Mononuclear cell (primary cell): ENCODE measurements around the gene MNAT1. TPM values are rescaled to one million over a fixed set of nuclear protein-coding genes. Genes with fewer than 3 reads are reported as not detected.
A peak's percentile ranks its signal among the peaks of the same experiment; 100 is the strongest.

ENCODE experiments used
- H3K27me3 ChIP-seq: 2 replicates; pipeline ENCODE4 v1.6.0; 2011; ENCODE audit warnings: low read length, control low read depth; ENCODE audit not compliant: insufficient read depth
- H3K4me1 ChIP-seq: 2 replicates; pipeline ENCODE4 v1.5.1; 2011; ENCODE audit warnings: mild to moderate bottlenecking, low read length, control low read depth; ENCODE audit not compliant: insufficient read depth
- H3K4me3 ChIP-seq: 2 replicates; pipeline ENCODE4 v1.5.1; 2011; ENCODE audit warnings: mild to moderate bottlenecking, low read length, moderate library complexity
- H3K9me3 ChIP-seq: 2 replicates; pipeline ENCODE4 v1.5.1; 2011; ENCODE audit warnings: low read depth, mild to moderate bottlenecking, control low read depth, low read length
- total RNA-seq: library from RNA; depleted of rRNA; stranded (reverse); fragments of >200 nt; gene quantifications from one replicate; pipeline ENCODE4 v1.2.3, GENCODE V29; 2012

The MNAT1 gene
- total RNA-seq, result 23.2 TPM

DNA sequence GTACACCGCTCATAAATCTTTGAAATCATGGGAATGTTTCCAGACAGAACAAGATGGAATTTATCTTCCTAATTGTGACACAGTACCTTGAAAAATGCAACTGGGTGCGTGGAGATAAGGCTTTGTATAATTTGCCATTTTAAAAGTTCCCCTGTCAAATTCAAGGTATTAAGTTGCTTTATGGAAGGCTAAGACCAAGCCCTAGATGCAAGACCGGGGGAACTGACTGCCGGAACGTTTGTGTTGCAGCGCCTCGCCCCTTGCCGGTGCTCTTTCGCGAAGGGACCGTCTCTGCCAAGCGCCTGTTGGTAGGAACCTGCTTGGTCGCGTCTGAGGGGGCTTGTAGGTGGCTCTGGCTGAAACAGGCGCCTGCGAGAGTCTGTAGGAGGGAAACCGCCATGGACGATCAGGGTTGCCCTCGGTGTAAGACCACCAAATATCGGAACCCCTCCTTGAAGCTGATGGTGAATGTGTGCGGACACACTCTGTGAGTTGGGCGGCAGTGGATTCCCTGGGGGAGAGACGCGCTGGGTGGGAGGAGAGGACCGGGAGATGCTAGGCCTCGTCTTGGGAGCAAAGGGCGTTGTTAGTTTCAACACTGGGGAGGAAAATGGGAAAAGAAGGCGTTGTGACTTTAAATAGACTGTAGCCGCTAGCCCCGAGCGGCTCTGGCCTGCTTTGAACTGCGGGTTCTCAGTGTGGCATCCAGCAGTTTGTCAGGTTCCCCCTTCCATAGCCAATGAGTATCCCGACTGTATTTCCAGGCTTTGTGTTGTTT is at the start of gene MNAT1:
Gene MNAT1, plus strand, starts transcription at position 297 of the 778 bp plus-strand sequence. Its CDS starts 102 bp downstream, at position 399.
- H3K4me3 ChIP-seq, result peak within 1 kb of the TSS; percentile 88
- no peaks in the 10 kb centered on the region for H3K9me3 ChIP-seq
- peaks cover 26% of the 10 kb centered on the region for H3K27me3 ChIP-seq
- H3K4me1 ChIP-seq, result peaks cover 12% of the 10 kb centered on the region

DNA sequence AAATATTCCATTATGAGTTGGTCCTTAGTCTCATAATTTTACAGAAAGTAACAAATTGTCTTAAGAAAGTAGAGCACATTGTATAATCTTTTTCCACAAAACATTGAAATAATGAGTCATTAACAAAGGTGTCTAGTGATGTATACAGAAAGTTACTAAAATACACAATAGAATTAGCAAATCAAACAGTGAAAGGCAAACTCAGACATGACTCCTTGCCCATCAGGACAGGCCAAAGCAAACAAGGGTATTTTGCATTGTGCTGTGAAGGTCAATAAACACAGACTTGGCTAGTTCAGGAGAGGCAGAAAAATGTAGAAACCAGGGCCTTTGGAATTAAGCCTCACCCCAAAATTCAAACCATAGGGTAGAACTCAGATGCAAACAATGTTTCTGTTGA is 47.7 kb upstream of the MNAT1 start:
- Histone ChIP-seq H3K4me1 (no peaks in the 10 kb centered on the region), H3K27me3 (no peaks in the 10 kb centered on the region), H3K4me3 (no peak overlapping the region)

DNA sequence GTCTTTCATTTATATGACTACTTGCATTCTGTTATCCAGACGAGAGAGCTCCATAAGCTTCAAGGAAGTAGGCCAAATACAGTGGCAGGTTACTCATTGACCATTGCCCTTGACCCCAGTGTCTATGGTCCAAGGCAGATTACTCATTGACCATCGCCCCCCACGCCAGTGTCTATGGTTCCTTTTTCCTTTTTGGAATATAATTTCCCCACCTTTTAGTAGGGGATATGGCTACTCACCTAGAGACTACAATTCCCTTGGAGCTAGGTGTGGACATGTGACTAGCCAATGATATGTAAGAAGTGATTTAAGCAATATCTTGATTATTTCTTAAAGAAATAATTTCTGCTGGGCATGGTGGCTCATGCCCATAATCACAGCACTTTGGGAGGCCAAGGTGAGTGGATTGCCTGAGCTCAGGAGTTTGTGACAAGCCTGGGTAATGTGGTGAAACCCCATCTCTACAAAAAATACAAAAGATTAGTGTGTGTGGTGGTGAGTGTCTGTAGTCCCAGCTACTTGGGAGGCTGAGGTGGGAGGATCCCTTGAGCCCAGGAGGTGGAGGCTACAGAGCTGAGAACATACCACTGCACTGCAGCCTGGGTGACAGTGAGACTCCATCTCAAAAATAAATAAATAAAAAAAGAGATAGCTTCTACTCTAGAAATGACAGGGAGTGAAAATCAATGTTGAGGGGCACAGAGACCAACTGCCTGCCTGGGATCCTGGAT is 43.0 kb upstream of the MNAT1 start:
- no peak overlapping the region for H3K4me3 ChIP-seq
- no peaks in the 10 kb centered on the region for H3K4me1 ChIP-seq
- no peaks in the 10 kb centered on the region for H3K9me3 ChIP-seq
- H3K27me3 ChIP-seq, result no peaks in the 10 kb centered on the region

More for the DNA sequence above, 47.7 kb upstream of the MNAT1 start:
- no peaks in the 10 kb centered on the region for H3K9me3 ChIP-seq

DNA sequence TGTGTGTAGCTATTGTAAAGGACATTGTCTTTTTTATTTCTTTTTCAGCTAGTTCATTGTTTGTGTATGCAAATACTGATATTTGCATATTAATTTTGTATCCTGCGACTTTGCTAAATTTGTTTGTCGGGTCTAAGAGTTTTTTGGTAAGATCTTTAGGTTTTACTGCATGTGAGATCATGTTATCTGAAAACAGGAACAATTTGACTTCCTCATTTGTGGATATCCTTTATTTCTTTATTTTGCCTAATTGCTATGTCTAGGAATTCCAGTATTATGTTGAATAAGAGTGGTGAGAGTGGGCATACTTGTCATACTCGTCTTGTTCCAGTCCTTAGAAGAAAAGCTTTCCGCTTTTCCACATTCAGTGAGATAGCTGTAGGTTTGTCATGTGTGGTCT is 39.2 kb upstream of the MNAT1 start:
- peaks cover 5% of the 10 kb centered on the region for H3K9me3 ChIP-seq
- no peaks in the 10 kb centered on the region for H3K4me1 ChIP-seq
- no peak overlapping the region for H3K4me3 ChIP-seq
- H3K27me3 ChIP-seq, result peaks cover 3% of the 10 kb centered on the region

DNA sequence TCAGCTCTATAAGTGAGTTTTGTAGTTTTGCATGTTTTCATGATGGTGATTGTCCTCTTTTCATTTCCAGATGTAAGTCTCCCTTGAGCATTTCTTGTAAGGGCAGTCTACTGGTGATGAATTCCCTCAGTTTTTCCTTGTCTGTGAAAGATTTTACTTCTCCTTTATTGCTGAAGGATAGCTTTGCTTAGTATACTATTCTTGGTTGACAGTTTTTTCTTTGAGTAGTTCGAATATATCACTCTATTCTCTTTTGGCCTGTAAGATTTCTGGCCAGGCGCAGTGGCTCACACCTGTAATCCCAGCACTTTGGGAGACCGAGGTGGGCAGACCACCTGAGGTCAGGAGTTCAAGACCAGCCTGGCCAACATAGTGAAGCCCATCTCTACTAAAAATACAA is 34.0 kb upstream of the MNAT1 start:
- peaks cover 3% of the 10 kb centered on the region for H3K27me3 ChIP-seq
- peaks cover 11% of the 10 kb centered on the region for H3K9me3 ChIP-seq
- no peaks in the 10 kb centered on the region for H3K4me1 ChIP-seq
- H3K4me3 ChIP-seq, result no peak overlapping the region

DNA sequence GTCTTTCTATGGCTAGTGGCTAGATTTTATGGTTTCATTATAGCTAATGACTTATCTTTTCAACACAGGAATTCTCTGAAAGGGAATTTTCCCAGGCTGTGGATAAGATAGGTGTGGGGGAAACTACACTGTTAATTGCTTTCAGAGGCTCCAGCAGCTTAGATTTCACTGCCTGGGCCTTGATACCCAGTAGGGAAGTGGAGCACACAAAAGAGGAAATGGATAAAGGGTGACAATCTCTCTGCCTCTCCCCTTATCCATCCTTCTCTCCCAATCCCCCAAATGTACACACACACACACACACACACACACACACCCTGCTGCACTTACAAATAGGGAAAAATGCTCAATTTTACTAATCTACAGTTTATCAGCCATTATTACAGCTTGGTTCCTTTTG is 29.5 kb upstream of the MNAT1 start:
- Histone ChIP-seq H3K4me1 (no peaks in the 10 kb centered on the region), H3K9me3 (peaks cover 8% of the 10 kb centered on the region)

DNA sequence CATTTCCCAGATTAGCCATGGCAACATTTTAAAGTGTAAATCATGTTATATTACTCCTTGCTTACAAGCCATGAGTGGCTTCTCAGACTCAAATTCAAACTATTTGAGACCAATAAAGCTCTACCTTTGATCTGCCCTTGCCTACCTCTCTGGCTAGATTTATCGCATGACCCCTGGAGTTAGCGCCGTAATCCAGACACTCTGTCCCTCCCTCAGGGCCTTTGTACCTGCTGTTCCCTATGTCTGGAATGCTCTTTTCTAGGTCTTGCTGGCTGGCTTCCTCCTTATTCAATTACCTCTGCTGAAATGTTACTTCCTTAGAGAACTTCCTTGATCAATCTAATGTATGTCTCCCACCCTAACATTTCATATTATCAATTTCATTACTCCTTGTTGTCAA is 26.7 kb upstream of the MNAT1 start:
- Histone ChIP-seq H3K9me3 (no peaks in the 10 kb centered on the region), H3K4me3 (no peak overlapping the region), H3K27me3 (peaks cover 26% of the 10 kb centered on the region), H3K4me1 (no peaks in the 10 kb centered on the region)

More for the DNA sequence above, 29.5 kb upstream of the MNAT1 start:
- no peak overlapping the region for H3K4me3 ChIP-seq
- H3K27me3 ChIP-seq, result peaks cover 17% of the 10 kb centered on the region

DNA sequence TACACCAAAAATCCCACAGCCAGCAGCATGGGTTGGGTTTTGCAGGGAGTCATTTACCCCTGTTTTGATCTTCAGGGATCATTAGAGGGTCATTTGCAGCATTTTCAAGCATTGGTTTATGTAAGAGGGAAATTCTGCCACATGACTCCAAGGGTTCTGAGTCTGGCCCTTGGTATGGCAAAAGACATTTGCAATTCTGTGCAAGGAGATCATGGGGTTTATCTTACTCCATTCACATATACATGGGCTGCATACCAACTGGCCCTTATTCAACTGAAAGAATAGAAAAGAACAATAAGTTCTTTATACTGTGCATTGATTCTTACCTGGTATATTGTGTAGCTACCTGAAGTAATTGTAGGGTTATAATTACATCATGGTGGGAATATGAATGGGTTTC is 24.1 kb upstream of the MNAT1 start:
- Histone ChIP-seq H3K4me3 (no peak overlapping the region), H3K4me1 (no peaks in the 10 kb centered on the region), H3K9me3 (no peaks in the 10 kb centered on the region), H3K27me3 (peaks cover 39% of the 10 kb centered on the region)

DNA sequence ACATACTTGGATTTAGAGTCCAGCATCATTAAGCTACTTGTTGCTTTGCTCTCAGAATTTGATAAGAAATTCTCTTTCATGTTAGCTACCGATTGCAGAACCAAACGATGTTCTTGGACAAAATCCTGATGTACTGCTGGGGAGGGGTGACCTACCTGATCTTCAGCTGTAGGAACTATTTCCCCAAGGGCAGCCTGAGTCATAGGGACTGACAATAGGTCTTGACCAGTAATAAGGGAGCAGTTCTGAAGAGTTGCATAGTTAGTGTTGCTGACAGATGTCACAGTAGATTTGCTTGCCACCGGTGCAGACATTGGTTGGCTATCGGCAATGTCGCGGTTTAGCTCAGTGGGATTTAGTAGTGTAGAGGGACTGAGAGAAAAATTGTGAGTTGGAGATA is 21.0 kb upstream of the MNAT1 start:
- Histone ChIP-seq H3K4me3 (no peak overlapping the region), H3K4me1 (no peaks in the 10 kb centered on the region), H3K9me3 (no peaks in the 10 kb centered on the region), H3K27me3 (peaks cover 48% of the 10 kb centered on the region)

DNA sequence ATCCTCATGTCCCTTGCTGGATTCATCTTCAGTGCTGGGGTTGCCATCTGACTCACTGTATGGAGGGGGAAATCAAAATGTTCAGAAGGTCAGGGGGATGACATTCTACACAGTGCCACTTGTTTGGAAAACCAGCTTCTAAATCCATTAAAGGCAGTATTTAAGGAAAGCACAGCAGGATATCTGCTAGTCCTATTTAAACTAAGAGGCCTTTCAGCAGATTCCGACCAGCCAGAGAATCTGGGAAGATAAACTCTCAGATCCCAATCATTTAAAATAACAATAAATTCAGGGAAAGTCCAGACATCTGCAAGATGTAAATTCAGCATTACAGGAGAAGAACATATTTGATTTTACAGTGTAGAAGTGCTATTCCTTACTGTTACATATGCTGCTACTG is 14.2 kb upstream of the MNAT1 start:
- peaks cover 76% of the 10 kb centered on the region for H3K27me3 ChIP-seq
- H3K4me1 ChIP-seq, result peaks cover 27% of the 10 kb centered on the region
- H3K9me3 ChIP-seq, result no peaks in the 10 kb centered on the region
- no peak overlapping the region for H3K4me3 ChIP-seq

DNA sequence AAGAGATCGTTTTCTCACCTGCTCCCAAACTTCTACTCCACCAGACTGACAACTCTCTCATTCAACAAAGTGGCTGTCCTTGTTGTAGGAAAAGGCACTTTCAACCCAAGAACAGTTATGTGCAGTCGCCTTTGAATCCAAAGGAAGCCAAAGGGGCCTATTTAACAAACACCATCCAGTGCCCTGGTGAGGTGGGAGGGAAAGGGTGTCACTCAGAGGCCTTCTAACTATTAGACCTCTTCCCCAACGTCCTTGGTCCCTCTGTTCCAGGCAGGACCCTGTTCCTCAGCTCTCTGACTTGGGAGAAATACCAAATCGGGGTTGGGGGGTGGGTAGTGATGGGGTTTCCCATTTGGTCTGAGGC is 13.6 kb upstream of the MNAT1 start:
- no peaks in the 10 kb centered on the region for H3K9me3 ChIP-seq
- H3K4me3 ChIP-seq, result no peak overlapping the region
- peaks cover 27% of the 10 kb centered on the region for H3K4me1 ChIP-seq
- H3K27me3 ChIP-seq, result peaks cover 80% of the 10 kb centered on the region

DNA sequence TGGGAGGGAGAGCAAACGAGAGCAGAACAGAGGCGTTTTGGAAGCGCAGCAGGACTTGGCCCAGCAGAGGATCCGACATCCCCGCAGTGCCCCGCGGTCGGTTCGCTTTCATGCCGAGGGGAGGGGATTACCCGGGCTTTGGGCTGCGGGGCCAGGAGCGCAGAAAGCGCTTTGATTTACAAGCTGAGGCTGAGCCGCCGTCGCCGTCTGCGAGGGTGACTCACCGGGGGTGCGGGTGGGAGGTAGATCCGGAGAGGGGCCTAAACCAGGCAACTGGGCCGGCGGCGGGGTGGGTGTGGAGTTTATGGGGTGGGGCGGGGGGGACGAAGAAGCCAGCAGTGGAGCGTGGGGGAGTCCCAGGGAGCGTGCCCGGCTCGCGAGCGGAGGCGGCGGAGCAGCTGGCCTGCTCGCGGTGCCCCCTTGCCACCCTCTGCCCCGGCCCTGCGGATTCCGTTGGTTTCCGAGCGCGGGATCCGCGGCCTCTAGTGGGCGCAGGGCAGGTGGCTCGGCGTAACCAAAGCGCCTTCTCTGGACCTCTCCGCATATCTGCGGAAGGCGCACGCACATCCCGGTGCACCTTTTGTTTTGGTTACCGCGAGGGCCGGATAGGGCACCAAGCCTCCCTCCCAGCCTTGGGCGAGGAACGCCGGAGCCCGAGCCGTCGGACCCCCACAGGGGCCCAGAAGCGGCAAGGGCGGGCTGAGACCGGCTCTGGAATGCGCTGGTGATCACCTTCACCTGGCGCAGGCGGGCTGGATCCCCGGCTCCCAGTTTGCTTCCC is 13.0 kb upstream of the MNAT1 start:
- Histone ChIP-seq H3K4me1 (peaks cover 27% of the 10 kb centered on the region), H3K27me3 (peaks cover 86% of the 10 kb centered on the region), H3K9me3 (no peaks in the 10 kb centered on the region), H3K4me3 (no peak overlapping the region)

DNA sequence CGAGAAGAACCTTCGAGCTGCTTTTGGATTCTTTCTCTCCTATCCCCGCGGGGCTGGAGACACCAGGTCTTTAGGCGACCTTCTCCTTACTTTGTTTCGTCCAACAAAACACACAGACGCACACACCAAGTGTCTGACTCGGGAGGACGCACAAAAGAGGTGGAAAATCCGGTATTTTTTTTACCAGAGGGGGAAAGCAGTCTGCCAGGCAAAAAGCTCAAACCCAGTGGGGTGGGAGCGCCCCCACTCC is 12.5 kb upstream of the MNAT1 start:
- Histone ChIP-seq H3K9me3 (no peaks in the 10 kb centered on the region), H3K4me3 (no peak overlapping the region), H3K27me3 (peaks cover 85% of the 10 kb centered on the region), H3K4me1 (peaks cover 27% of the 10 kb centered on the region)

DNA sequence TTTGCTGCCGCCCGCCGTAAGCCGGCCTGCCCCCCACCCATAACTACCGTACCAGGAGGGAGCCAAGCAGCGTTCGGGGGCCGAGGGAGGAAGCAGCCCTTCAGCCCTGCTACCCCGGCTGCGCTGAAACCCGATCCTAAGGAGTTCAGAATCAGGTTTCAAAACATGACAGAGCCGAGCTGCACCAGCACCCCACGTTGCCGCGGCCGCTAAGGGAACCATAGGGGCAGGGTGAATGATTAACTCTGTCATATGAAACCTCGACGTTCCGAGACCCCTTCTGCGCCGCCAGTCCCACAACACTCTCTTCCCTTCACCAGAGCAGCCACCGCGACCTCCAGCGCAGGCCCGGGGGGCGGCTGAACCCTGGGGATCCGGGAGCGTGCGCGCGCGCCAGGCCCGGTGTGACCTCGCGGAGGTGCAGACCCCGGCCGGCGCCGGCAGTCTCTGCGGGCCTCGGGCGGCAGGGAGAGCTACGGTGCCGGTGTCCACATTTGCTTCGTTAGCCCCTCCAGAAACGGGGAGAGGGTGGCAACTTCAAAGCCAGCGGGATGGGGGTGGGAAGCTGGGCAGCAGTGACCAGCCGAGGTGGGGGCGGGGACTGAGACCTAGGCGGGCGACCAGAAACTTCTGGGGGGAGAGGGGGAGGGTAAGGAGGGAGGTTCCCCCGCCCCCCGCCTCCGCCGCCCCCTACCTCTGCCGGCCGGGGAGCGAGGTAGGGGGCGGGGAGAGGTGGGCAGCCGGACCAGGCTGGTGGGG is 12.0 kb upstream of the MNAT1 start:
- Histone ChIP-seq H3K9me3 (no peaks in the 10 kb centered on the region), H3K27me3 (peaks cover 87% of the 10 kb centered on the region), H3K4me3 (no peak overlapping the region), H3K4me1 (peaks cover 27% of the 10 kb centered on the region)
